Muscle of back (tissue), 11 donors: ENCODE data around the gene IGSF3. TPM values are rescaled to one million over a fixed set of nuclear protein-coding genes. Genes with fewer than 3 reads are reported as not detected.

Experiments
- DNase-seq, 3 donors: peaks; one replicate each; pipeline versions ENCODE4 v3.0.0 to v3.0.0-alpha.2; 2013
- polyA plus RNA-seq, 10 donors: library from polyadenylated mRNA; unstranded; fragments of 120-200 nt; gene quantifications; one replicate each; pipeline ENCODE4 v1.2.1, GENCODE V29; 2013; ENCODE audit not compliant: insufficient read length in 10 of 10

Gene IGSF3
- polyA plus RNA-seq, 10 donors = 15.4 to 52.1 (median 29.9) TPM

DNA sequence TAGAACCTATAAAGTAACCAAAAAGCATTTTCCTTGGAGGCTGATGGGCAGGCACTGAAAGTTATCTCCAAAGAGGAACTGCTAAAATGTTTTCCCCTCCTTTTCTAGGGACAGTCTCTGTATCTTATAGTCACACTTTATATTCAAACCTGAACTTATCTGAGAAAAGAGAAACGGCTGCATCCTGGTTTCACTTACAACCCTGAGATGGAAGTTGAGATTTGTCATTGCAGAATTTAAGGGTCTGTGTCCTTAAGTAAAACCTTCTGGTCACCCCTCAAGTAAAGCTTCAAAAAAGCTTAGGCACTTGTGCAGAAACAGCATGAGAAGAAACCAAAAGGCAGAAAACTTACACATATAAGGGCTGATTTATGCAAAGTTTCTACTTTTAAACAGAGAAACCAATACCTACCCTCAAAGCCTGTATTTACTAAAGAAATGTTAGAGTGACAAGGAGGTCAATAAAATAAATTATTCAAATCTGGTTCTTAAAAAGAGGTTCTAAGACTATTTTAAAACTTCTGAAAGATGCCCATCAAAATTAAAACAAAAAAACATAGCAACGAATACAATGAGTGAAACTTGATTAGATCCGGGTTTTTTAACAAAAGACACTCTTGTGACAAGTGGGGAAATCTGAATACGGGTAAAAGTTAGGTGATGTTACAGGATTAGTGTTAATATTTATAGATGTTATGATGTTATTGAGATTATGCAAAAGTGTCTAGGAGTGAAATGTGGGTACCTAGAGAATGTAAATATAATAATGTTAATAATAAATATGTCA, 106.6 kb downstream of the IGSF3 start:
- DNase-seq = no peak

DNA sequence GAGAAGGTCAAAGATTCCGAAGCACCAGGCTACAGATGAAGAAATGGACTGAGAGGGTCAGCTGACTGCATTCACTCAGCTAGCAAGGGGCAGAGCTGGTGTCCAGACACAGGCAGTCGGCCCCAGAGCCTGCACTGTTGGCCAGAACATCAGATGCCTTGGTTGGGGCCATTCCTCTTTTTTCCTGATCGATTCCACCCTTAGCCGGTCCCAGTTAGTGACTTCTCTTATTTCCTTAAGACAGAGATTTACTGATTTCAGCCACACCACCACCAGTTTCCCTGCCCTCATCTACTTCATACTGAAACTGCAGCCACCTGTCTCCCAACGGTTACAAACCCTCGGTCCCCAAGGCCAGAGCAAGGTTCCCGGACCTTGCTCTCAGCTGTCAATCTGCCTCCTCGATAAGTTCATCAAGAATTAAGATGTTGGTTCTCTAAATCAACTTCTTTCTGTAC, 108.2 kb downstream of the IGSF3 start:
- no peak for DNase-seq

DNA sequence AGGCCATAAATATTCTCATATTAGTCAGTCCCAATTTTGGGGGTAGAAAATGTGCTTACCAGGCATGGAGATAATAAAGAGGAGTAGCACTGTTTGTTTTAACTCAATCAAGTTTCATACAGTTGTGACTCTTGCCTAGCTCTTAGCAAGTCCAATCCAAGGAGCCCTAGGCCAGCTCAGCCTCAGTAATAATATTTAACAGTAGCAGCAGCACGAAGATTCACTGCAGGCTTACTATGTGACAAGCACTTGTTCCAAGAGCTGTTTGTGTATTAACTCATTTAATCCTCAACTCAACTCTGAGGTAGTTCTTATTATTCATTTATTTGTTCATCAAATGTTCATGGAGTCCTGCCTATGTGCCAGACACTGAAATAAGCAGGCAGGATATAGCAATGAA, 109.0 kb downstream of the IGSF3 start:
- DNase-seq = no peak

DNA sequence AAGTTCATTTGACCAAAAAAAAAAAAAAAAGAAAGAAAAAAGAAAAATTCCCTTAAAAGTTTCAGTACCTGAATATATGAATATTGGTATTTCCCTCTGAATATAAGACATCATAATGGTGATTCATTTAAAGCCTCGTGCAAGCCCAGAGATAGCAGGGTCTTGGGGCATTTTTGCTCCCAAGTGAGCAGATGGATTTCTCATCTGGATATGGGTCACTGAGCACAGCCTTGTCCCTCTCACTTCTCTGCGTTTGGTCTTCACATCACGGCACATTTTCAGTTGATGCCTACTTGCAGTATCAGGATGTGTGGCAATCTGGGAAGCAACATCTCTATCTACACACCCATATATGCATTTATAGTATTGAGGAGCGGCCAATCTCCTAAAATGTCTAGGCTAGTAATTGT, 109.4 kb downstream of the IGSF3 start:
- no peak for DNase-seq

DNA sequence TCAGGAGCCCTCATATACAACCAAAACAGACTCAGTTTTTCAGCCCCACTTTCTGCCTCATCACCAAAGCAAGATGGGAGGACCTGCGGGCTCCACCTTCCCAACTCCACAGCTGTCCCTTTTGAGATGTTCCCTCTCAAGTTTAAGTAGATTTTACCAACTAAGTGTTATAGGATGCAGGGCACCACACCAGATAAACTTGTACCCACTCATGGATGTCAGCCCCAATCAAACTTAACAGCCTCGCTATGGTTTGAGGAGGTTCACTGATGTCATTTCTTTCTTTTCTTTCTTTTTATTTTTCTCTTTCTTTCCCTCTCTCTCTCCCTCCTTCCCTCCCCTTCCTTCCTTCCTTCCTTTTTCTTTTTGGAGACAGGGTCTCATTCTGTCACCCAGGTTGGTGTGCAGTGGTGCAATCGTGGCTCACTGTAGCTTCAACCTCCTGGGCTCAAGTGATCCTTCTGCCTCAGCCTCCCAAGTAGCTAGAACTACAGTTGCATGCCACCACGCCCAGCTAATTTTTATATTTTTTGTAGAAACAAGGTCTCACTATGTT, 110.1 kb downstream of the IGSF3 start:
- no peak for DNase-seq

DNA sequence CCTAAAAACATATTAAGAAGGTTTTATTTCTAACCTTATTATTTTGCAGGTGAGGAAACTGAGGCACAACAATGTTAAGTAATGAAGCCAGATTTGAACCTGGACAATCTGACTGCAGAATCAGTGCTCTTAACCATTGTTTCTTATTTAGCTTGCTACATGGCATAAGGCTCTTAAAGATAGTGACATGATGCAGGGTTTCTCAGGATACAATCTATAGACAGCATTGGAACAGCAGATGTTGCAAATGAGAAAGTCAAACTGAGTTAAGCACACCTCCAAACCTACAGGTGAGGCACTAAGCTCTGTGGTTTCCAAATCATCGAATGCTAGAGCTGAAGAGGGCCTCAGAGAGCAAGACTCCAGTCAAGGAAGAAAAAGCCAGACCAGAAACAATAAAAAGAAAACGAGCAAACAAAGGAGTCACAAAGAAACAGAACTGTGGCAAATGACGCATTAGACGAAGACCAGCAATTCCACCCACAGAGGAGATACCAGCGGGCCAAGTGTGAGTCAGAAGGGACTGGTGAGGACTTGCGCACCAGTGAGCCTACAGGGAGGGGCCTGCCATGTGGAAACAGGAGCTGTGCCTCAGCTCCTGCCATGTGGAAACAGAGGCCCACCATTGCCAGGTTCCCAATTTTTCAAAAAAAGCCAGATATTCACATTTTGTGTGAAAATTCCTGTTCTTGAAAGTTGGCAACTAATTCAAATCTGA, 111.1 kb downstream of the IGSF3 start:
- no peak for DNase-seq

DNA sequence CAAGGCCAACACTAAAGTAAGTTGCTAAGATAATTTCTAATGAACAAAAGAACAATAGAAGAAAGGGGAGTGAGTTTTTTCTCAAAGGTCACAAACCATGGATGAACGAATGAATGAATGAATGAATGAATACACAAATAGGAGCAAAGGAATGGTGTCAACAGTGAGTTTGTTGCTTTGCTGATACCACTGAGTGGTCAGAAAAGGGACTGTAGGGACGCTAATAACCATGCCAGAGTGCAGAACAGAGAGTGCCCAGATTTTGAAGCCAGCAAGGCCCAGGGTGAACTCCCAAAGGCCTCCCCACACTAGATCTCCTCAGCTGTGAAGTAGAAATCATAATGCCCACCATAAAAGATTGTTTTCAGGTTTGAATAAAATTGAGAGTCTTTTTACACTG, 112.6 kb downstream of the IGSF3 start:
- no peak for DNase-seq

DNA sequence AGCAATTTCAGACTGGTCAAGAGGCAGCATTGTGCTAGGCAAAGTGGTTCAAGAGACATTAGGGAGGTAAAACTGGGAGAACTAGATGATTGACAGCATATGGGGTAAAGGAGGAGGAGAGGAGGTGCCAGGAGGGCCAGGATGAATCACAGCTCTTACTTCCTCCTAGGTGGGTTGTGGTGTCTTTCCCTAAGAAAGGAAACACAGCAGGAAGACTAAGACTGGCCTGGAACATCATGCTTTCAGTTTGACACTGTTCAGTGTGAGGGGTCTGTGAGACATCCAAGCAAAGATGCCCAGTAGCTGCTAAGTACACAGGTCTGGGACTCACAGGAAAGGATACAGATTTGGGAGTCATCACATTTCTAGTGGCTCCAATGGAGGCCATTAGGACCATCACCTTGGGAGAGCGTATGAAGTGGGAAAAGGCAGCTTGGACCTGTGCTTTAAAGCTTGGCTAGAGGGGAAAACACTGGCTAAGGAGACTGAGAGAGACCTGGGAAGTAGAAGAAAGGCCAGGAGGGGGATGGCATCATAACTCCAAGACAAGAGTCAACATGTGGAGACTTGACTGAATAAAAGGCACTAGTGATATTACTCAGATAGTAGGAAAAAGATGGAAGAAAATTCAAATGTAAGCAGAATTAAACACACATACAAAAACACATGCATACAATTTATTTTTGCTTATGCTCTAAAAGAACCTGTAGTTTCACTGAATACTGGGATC, 114.0 kb downstream of the IGSF3 start:
- DNase-seq = no peak

DNA sequence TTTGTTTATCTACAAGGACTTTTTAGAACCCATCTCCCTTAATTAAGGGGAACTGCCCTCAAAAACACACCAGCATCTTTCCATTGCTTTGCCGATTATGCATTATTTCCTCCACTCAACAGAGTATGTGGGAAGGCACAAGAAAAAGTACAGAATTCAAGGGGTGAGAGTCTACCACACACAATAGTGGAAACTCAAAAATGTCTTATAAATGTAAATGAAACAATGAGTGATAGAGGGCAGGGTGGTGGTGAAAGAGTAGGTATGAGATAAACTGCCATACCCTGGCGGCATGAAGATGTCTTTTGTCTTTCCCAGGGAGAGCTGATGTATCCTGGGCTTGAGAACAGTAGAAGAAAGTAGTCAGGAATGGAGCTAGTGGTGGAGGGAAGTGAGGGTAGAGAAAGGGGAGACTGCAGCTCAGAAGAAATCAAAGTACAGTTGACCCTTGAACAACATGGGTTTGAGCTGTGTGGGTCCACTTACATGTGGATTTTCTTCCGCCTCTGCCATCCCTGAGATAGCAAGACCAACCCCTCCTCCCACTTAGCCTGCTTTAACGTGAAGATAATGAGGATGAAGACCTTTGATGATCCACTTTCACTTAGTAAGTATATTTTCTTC, 121.1 kb downstream of the IGSF3 start:
- no peak for DNase-seq

DNA sequence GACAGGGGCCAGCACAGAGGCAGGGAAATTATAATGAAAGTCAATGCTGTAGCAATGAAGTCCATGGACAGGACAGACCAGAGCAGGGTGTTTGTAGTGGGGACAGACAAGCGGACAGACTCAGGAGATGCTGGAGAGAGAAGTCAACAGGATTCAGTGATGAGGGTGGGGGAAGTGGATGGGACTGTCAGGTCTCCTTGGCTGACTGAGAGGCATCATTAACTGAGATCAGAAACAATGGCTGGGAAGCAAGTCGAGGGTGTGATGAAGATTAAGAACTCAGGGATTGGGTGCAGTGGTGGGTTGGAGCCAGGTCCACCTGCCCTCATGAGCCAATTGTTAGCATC, 122.2 kb downstream of the IGSF3 start:
- DNase-seq = no peak

DNA sequence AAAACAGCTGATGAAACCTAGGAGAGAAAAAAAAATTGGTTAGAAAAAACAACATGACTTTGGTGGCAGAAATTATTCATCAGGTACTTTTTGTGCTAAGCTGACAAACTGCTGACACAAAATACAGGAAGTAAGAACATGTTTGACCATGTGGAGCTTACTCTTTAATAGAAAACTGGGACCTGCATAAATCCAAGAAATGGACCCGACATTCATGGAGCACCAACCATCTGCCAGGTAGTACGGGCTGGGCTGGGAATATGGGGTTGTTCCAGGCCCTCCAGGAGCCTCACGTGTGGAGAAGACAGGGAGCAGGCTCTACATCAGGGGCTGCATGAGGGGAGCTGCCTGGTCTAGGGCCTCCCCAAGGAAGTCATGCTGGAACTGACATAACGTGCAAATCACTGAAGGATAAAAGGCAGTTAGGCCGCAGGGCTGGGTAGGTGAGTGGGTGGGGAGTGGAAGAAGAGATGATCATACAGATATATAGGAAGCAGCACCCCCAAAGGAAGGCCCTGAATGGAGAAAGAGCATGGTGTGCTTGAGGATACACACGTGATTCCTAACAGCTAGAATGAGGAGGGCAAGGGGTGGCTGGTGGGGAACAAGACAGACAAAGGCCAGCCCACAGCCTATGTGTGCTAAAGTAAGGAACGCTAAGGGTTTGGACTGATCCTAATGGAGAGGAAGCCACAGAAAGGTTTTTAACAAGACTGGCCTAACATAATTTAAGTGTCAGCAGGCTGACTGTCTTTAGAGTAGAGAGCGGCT, 122.8 kb downstream of the IGSF3 start:
- DNase-seq = no peak

DNA sequence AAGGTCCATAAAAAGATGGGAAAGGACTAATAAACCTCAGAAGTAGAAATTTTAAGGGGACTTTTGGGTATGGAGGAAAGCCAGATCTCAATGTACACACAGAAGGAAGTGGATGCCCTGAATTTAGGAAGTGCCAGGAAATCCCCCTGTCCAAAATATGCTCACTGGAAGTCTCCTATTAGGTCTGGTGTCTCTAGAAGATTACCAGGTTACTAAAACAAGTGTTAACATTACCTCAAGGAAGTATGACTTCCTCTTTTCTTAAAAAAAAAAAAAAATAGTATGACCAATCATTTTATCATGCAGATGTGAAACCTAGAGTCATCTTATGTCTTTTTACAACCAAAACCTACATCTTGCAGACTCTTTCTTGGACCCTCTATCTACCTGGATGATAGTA, 127.4 kb downstream of the IGSF3 start:
- DNase-seq = no peak

DNA sequence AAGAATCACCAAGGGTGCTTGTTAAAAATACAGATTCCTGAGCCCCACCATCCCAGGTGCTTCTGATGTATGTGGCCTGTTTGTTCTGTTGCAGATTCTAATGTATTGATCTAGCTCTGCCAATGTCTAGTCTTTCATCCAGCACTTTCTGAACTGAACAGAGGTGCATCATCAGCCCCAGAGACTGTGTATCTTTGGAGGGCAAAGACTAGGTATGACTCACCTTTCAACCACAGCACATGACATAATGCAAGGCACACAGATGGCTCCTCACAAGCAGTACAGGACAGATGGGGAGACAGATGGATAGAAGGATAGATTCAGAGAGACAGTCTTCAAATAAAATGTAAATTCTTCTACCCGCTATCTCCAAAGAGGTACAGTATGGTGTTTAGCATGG, 129.0 kb downstream of the IGSF3 start:
- DNase-seq = no peak

DNA sequence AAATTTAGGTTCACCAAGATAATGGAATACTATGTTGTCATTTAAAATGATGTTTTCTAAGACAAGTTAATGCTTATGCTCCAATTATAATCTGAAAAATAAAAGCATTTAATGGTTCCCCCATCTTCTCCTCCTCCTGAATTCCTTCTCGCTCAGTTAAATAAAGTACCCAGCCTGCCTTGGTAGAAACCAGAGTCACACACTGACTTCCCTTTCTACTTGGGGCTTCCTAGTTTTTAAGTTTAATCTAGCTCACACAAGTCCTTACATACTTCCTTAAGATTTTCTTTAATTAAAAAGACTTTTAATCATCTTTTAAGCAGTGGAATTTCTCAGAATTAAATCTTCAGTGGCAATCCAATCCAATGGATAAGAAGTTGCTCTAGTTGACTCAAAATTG, 129.6 kb downstream of the IGSF3 start:
- no peak for DNase-seq

DNA sequence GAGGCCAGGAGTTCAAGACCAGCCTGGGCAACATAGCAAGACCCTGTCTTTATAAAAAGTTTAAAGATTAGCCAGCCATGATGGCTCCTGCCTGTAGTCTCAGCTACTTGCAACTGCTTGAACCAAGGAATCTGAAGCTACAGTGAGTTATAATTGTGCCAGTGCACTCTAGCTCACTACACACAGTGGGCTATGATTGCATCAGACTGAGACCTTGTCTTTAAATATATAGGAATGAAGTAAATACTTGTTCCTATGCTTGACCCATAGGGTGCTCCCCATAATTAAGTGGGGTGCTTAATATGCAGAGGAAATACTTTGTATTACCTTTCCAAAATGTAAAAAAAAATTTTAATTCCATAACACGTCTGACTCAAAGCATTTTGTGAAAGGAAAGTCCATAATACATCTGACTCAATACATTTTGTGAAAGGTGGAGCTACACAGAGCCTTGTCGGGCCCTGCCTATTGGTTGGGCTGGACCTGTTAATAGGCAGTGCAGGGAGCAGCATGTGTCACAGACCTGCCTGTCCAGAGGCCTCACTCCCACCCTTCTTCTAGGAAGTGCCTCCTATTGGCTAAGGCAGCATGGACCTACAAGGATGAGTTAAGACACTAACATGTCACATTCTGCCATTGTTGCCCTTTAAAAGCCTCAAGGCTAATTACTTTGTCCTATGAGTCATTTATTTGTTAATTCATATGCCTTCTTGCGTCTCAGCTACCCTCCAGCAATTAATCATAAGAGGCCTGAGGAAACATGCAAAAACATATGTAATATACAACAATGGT, 130.3 kb downstream of the IGSF3 start:
- DNase-seq = no peak

DNA sequence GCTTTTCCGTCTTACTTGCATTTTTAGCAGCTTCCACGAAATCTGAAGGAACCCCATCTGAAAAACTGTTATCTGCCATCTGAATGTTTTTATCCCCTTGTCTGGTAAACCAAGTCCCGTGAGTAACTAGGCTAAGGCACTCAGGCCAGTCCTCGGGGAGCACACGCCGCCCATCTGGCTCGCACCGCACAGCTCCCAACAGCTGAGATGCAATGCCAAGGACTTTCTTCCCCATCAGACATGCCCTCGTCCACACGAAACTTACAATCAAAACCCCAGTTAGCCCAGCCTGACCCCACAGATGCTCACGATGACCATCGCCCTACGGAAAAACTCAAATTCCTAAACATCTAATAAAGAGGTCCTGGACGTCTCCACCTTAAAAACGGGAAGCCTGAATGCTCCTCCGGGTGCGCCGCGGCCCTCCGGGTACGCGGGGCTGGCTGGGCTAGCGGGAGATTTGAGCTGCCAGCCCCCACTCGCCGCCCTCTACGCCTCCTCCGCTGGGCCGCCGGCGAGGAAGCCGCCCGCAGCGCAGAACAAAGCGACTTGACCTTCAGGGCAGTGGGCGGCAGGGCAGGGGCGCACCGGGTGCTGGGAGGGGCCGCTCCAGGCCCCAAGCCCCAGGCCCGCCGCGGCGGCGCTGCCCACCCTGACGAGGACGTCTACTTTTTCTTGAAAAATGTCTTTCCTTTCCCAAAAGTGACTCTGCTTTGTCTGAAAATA, 133.4 kb downstream of the IGSF3 start:
- no peak for DNase-seq

DNA sequence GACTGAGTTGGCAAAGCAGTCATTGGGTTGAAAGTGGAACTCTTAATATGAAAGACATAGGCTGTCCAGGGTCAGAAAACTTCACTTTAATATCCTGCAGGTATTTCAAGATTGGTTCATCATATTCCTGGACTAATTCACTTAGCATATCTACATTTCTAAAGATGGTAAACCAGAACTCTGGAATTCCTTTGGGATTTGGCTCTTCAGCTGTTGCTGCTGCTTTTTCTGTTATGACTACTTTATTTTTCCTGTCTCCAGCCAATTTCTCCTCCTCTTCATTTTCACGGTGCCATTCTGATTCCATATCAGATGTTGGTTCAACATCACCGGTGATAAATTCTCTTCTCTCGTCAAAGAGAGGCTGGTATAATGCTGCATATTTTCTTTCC, 134.1 kb downstream of the IGSF3 start:
- no peak for DNase-seq

DNA sequence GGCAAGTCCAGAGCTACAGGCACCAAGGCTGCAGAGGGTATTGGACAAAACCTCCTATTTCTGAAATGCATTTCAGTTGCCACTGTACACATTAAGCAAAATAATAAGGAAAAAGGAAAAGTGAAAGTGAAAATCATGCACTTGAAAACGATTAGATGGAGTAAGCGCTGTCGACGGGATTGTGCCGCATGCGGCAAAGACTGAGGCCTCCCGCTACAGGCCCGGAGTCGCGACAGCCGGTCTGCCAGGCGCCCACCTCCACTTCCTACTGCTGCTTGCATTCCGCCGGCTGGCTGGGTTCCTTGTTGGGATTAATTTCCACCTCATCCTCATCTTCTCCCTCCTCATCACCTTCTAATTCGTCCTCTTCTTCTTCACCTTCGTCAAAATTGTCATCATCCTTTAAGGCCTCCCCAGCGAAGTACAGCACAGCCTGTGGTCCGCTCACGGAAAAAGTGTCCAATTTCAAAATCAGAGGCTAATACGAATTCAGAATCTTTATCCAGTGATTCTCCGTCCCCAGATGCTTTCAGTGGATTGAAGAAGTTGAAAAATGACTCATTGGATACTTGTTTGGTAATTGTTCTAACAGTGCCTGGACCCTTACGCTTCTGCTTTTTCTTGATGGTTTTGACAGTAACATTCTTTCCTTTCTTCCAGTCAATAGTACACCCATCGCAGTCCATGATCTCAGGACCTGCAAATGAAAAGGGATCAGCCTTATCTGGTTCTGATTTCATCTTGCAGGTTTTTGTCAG, 134.7 kb downstream of the IGSF3 start:
- DNase-seq = no peak

DNA sequence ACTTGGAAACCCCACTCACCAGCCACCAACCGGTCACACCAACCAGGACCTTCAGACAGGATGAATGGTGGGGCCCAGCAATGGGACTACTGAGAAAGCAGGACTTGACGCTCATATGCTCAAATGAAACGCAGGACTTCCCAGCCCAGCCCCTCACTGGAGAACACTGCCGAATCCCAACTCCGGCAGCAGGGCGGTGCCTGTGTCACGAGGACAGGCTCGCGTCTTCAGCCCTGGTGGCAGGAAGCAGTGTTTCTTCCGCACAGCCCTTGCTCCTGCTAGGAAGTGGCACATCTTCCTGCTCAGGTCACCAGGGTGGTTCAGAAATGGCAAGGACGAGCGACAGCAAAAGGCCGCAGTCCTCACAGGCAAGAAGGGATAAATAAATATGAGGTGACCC, 135.6 kb downstream of the IGSF3 start:
- DNase-seq = no peak
